Glutamatergic neuron (in vitro differentiated cells): Measurements from ENCODE around the gene RAPGEF6. TPM values are rescaled to one million over a fixed set of nuclear protein-coding genes. Genes with fewer than 3 reads are reported as not detected.
"Not testable (repeated sequence)": the region's sequence is repeated elsewhere in the genome, so short reads cannot be mapped to it uniquely, and the experiment has no call there.

Experiments
- DNase-seq: peaks from one replicate; pipeline ENCODE4 v3.0.0; 2022
- H3K27ac Mint-ChIP-seq: one replicate; pipeline ENCODE4 v1.8.0; 2020; ENCODE audit warnings: mild to moderate bottlenecking, mixed read lengths, inconsistent platforms; ENCODE audit not compliant: unreplicated experiment
- H3K27me3 Mint-ChIP-seq: one replicate; pipeline ENCODE4 v1.8.0; 2020; ENCODE audit warnings: mild to moderate bottlenecking, moderate library complexity, mixed read lengths, inconsistent platforms; ENCODE audit not compliant: unreplicated experiment
- H3K36me3 Mint-ChIP-seq: one replicate; pipeline ENCODE4 v1.8.0; 2020; ENCODE audit warnings: mild to moderate bottlenecking, mixed read lengths, inconsistent platforms; ENCODE audit not compliant: unreplicated experiment
- H3K4me1 Mint-ChIP-seq: one replicate; pipeline ENCODE4 v1.8.0; 2020; ENCODE audit warnings: mild to moderate bottlenecking, low read depth, mixed read lengths, inconsistent platforms; ENCODE audit not compliant: unreplicated experiment
- H3K4me3 Mint-ChIP-seq: one replicate; pipeline ENCODE4 v1.8.0; 2020; ENCODE audit warnings: mild to moderate bottlenecking, mixed read lengths, inconsistent platforms; ENCODE audit not compliant: unreplicated experiment
- H3K9me3 Mint-ChIP-seq: one replicate; pipeline ENCODE4 v1.8.0; 2020; ENCODE audit warnings: mild to moderate bottlenecking, moderate library complexity, mixed read lengths, inconsistent platforms; ENCODE audit not compliant: unreplicated experiment
- CTCF ChIP-seq: fragments of 200-600 bp; sonication (generic); IDR thresholded peaks from one replicate; pipeline ENCODE4 v1.5.0; 2021; ENCODE audit not compliant: partially characterized antibody, unreplicated experiment
- total RNA-seq: library from RNA; stranded (reverse); fragmentation: NEBNext Ultra II Directional; extraction: Animal tissue kit (Norgen Biotek cat#: 25700); gene quantifications from one replicate; pipeline ENCODE4 v1.2.1, GENCODE V29; 2021; ENCODE audit not compliant: unreplicated experiment

The RAPGEF6 gene
- total RNA-seq, 1 donor from 2014 or later, result 278 TPM

GRCh38 chr5:131406975-131407638 is 227.9 kb downstream of the RAPGEF6 start:
- DNase-seq, result no peak
- no peaks in the 10 kb centered on the region for H3K4me1 Mint-ChIP-seq
- no peak overlapping the region for H3K27ac Mint-ChIP-seq
- no peak overlapping the region for H3K4me3 Mint-ChIP-seq
- no peak for TF ChIP-seq CTCF
- H3K36me3 Mint-ChIP-seq, result peaks cover 31% of the 10 kb centered on the region
- H3K27me3 Mint-ChIP-seq, result no peaks in the 10 kb centered on the region
- H3K9me3 Mint-ChIP-seq, result peaks cover 9% of the 10 kb centered on the region

- Mint-ChIP-seq H3K27me3 (no peaks in the 10 kb centered on the region), H3K9me3 (peaks cover 11% of the 10 kb centered on the region), H3K27ac (no peak overlapping the region), H3K4me3 (no peak overlapping the region), H3K4me1 (no peaks in the 10 kb centered on the region), H3K36me3 (peaks cover 31% of the 10 kb centered on the region)
- DNase-seq, result no peak
- TF ChIP-seq CTCF, result no peak
Observed at GRCh38 chr5:131406076-131406475, 229.0 kb downstream of the RAPGEF6 start.

GRCh38 chr5:131405674-131406073 is 229.4 kb downstream of the RAPGEF6 start:
- peaks cover 30% of the 10 kb centered on the region for H3K36me3 Mint-ChIP-seq
- no peaks in the 10 kb centered on the region for H3K27me3 Mint-ChIP-seq
- no peak for DNase-seq
- H3K27ac Mint-ChIP-seq, result no peak overlapping the region
- no peak overlapping the region for H3K4me3 Mint-ChIP-seq
- TF ChIP-seq CTCF, result no peak
- no peaks in the 10 kb centered on the region for H3K4me1 Mint-ChIP-seq
- peaks cover 11% of the 10 kb centered on the region for H3K9me3 Mint-ChIP-seq

GRCh38 chr5:131400585-131400984 is 234.4 kb downstream of the RAPGEF6 start:
- Mint-ChIP-seq H3K36me3 (peaks cover 28% of the 10 kb centered on the region), H3K27ac (peak overlapping the region; percentile 3), H3K27me3 (peaks cover 2% of the 10 kb centered on the region), H3K9me3 (peaks cover 7% of the 10 kb centered on the region), H3K4me1 (no peaks in the 10 kb centered on the region), H3K4me3 (no peak overlapping the region)
- no peak for DNase-seq
- no peak for TF ChIP-seq CTCF

- H3K4me1 Mint-ChIP-seq, H3K4me3 Mint-ChIP-seq, H3K27ac Mint-ChIP-seq, DNase-seq, H3K9me3 Mint-ChIP-seq, H3K27me3 Mint-ChIP-seq: not testable (repeated sequence)
- peaks cover 28% of the 10 kb centered on the region for H3K36me3 Mint-ChIP-seq
Observed at GRCh38 chr5:131399007-131399406, 236.0 kb downstream of the RAPGEF6 start.
